Thoracic aorta (tissue), 2 donors: ENCODE results near the gene ZNG1A. TPM values are rescaled to one million over a fixed set of nuclear protein-coding genes. Genes with fewer than 3 reads are reported as not detected.
"Not testable (repeated sequence)": the region's sequence is repeated elsewhere in the genome, so short reads cannot be mapped to it uniquely, and the experiment has no call there.

Source experiments
- ATAC-seq: fragments of 150-250 bp; one replicate; pipeline ENCODE4 v1.8.0; 2017; ENCODE audit warnings: low read depth; ENCODE audit not compliant: insufficient number of reproducible peaks, low FRiP score
- DNase-seq: peaks from one replicate; pipeline ENCODE4 v3.0.0-alpha.2; 2020; ENCODE audit warnings: low spot score
- H3K27ac ChIP-seq, 2 donors: fragments of 200-600 bp; sonication (generic); 1 replicate in 1 of 2; 2 replicates in 1 of 2; pipeline ENCODE4 v1.5.1; 2016; ENCODE audit warnings: mild to moderate bottlenecking in 2 of 2, moderate library complexity in 2 of 2
- H3K27me3 ChIP-seq: fragments of 200-600 bp; sonication (generic); replicated peaks from 2 replicates; pipeline ENCODE4 v1.6.0; 2016; ENCODE audit warnings: mild to moderate bottlenecking; ENCODE audit not compliant: insufficient read depth
- H3K36me3 ChIP-seq: fragments of 200-600 bp; sonication (generic); one replicate; pipeline ENCODE4 v1.5.1; 2016
- H3K4me1 ChIP-seq, 2 donors: fragments of 200-600 bp; sonication (generic); 1 replicate in 1 of 2; 2 replicates in 1 of 2; pipeline versions ENCODE4 v1.5.1 to v1.6.0; 2016; ENCODE audit warnings: low read depth in 2 of 2, mild to moderate bottlenecking in 1 of 2; ENCODE audit not compliant: control insufficient read depth in 1 of 2
- H3K4me3 ChIP-seq: fragments of 200-600 bp; sonication (generic); 2 replicates; pipeline ENCODE4 v1.5.1; 2016; ENCODE audit warnings: mild to moderate bottlenecking
- H3K9me3 ChIP-seq: fragments of 200-600 bp; sonication (generic); 2 replicates; pipeline ENCODE4 v1.5.1; 2016
- total RNA-seq, 2 donors: library from RNA; depleted of rRNA; stranded (reverse); fragments of >200 nt; gene quantifications; one replicate each; pipeline versions ENCODE4 v1.1.0 to v1.2.3, GENCODE V29; 2016
- TF ChIP-seq, protein P1 (sequence below): fragments of 200-600 bp; sonication (generic); IDR thresholded peaks from one replicate; pipeline ENCODE4 v1.5.1; 2019; ENCODE audit warnings: antibody characterized with exemption

ZNG1A gene
- total RNA-seq, 2 donors from 2014 or later: 27.2 to 27.3 TPM

- ATAC-seq: no peak
- Histone ChIP-seq H3K4me1 (no peaks in the 10 kb centered on the region), H3K27me3 (no peaks in the 10 kb centered on the region), H3K9me3 (no peaks in the 10 kb centered on the region), H3K4me3 (no peak overlapping the region), H3K36me3 (no peaks in the 10 kb centered on the region), H3K27ac (no peak overlapping the region)
- DNase-seq: no peak
- TF ChIP-seq, protein P1, sequence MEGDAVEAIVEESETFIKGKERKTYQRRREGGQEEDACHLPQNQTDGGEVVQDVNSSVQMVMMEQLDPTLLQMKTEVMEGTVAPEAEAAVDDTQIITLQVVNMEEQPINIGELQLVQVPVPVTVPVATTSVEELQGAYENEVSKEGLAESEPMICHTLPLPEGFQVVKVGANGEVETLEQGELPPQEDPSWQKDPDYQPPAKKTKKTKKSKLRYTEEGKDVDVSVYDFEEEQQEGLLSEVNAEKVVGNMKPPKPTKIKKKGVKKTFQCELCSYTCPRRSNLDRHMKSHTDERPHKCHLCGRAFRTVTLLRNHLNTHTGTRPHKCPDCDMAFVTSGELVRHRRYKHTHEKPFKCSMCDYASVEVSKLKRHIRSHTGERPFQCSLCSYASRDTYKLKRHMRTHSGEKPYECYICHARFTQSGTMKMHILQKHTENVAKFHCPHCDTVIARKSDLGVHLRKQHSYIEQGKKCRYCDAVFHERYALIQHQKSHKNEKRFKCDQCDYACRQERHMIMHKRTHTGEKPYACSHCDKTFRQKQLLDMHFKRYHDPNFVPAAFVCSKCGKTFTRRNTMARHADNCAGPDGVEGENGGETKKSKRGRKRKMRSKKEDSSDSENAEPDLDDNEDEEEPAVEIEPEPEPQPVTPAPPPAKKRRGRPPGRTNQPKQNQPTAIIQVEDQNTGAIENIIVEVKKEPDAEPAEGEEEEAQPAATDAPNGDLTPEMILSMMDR: no peak
These were observed 32.7 kb upstream of the ZNG1A start for GRCh38 chr9:211557-211956.

- ATAC-seq (no peak), DNase-seq (no peak)
- TF ChIP-seq, protein P1: no peak
- no peaks in the 10 kb centered on the region for H3K9me3 ChIP-seq
- H3K36me3 ChIP-seq: no peaks in the 10 kb centered on the region
- no peaks in the 10 kb centered on the region for H3K27me3 ChIP-seq
- no peak overlapping the region for H3K27ac ChIP-seq
- no peaks in the 10 kb centered on the region for H3K4me1 ChIP-seq
- H3K4me3 ChIP-seq: no peak overlapping the region
These were observed 32.2 kb upstream of the ZNG1A start for GRCh38 chr9:211036-211435.

GRCh38 chr9:209143-209758 is 30.4 kb upstream of the ZNG1A start:
- TF ChIP-seq, protein P1: no peak
- ATAC-seq (no peak), DNase-seq (no peak)
- no peaks in the 10 kb centered on the region for H3K9me3 ChIP-seq
- peak overlapping the region in 1 of 2 donors; percentile 11 for H3K27ac ChIP-seq
- no peaks in the 10 kb centered on the region for H3K27me3 ChIP-seq
- H3K4me1 ChIP-seq: no peaks in the 10 kb centered on the region
- H3K4me3 ChIP-seq: no peak overlapping the region
- H3K36me3 ChIP-seq: no peaks in the 10 kb centered on the region

DNA sequence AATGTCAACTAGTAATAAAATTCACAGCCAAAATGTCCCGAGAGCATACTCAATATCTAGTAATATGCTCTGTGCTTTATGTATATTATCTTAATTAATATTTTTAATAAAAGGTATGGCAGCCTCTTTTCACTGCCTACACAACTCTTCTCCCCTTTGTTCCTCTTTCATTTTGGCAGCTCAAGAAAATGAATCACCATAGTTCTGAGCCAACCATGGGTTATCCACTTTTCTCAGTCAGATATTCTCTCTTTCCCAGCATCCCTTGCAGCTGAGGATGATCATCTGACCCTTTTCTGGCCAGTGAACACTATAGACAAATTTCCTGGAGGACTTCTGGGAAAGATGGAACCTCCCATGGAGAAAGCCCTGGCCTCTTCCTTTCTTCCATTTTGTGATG is 27.6 kb upstream of the ZNG1A start:
- no peaks in the 10 kb centered on the region for H3K36me3 ChIP-seq
- DNase-seq (no peak), ATAC-seq (no peak)
- no peak overlapping the region for H3K27ac ChIP-seq
- H3K27me3 ChIP-seq: no peaks in the 10 kb centered on the region
- no peaks in the 10 kb centered on the region for H3K9me3 ChIP-seq
- TF ChIP-seq, protein P1: no peak
- no peak overlapping the region for H3K4me3 ChIP-seq
- no peaks in the 10 kb centered on the region for H3K4me1 ChIP-seq

DNA sequence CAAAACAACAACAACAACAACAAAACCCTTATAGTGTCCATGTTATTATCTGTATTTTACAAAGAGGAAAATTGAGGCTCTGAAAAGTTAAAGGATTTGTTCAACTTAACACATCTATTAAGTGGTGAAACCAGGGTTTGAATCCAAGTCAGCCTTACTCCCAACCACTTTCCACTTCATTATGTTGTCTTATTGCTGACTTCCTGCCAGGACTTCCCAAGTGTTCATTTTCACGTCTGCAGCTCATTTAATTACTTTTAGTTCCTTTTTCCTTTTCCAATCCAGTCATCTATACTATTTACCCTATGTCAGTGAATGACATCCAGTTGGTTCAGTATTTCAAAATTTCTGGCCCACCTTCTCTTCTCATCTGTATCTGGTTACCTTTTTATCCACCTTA is 20.7 kb upstream of the ZNG1A start:
- H3K36me3 ChIP-seq, H3K4me1 ChIP-seq, H3K27ac ChIP-seq, H3K9me3 ChIP-seq, H3K27me3 ChIP-seq, H3K4me3 ChIP-seq, ATAC-seq, DNase-seq: not testable (repeated sequence)

- Histone ChIP-seq H3K27ac (peak overlapping the region; percentile 32 to 83), H3K4me3 (peak overlapping the region; percentile 87)
- not testable (repeated sequence) for DNase-seq, ATAC-seq, H3K9me3 ChIP-seq, H3K4me1 ChIP-seq, H3K27me3 ChIP-seq, H3K36me3 ChIP-seq
These were observed 573 bp downstream of the ZNG1A start for GRCh38 chr9:178140-178825.

- H3K4me3 ChIP-seq, H3K27me3 ChIP-seq, H3K4me1 ChIP-seq, H3K36me3 ChIP-seq, ATAC-seq, H3K27ac ChIP-seq, DNase-seq, H3K9me3 ChIP-seq: not testable (repeated sequence)
These were observed 9.1 kb downstream of the ZNG1A start for GRCh38 chr9:169757-170156.

- H3K27me3 ChIP-seq, H3K27ac ChIP-seq, H3K9me3 ChIP-seq, H3K36me3 ChIP-seq, DNase-seq, H3K4me3 ChIP-seq, H3K4me1 ChIP-seq, ATAC-seq: not testable (repeated sequence)
These were observed 19.0 kb downstream of the ZNG1A start for GRCh38 chr9:159871-160270.

GRCh38 chr9:151173-151572 is 27.7 kb downstream of the ZNG1A start:
- not testable (repeated sequence) for H3K9me3 ChIP-seq, H3K4me1 ChIP-seq, H3K36me3 ChIP-seq, DNase-seq, ATAC-seq, H3K4me3 ChIP-seq, H3K27me3 ChIP-seq, H3K27ac ChIP-seq
